ENCODE data around the gene NHLRC1. TPM values are rescaled to one million over a fixed set of nuclear protein-coding genes. Genes with fewer than 3 reads are reported as not detected.
A peak's percentile ranks its signal among the peaks of the same experiment; 100 is the strongest.

The NHLRC1 gene
- total and polyA plus RNA-seq, 2 of the 13 experiments (the other 11 are each of a cell fraction or from before 2014, with no cell fraction given) = 0.04 to 0.11 TPM

DNA sequence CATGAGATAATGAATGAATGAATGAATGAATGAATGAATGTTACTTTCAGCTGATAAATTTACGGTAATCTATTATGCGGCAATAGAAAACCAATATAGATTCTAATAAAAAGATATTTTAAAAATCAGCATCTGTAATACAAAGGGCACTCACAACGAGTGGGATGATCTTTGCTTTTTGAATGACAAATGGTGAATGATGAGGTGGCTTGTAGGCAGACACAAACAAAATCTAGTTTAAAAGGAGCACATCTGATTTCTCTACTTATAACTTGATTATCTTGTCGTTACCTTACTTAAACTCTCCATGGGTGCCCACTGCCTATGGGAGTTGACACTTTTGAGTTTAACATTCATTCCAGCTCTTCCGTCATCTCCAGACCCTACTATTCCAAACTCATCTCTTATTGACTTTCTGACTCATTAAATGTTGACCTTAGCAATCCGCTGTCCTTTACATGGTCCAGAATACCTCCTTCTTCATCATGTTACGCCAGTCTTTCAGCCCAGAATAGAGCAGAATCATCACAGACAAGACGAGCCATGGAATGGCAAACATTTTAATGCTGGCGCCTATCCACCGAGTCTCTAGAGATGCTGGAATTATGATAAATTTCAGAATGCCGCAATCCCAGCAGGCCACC, 41.3 kb downstream of the NHLRC1 start (continued):
- TF ChIP-seq, protein P1, sequence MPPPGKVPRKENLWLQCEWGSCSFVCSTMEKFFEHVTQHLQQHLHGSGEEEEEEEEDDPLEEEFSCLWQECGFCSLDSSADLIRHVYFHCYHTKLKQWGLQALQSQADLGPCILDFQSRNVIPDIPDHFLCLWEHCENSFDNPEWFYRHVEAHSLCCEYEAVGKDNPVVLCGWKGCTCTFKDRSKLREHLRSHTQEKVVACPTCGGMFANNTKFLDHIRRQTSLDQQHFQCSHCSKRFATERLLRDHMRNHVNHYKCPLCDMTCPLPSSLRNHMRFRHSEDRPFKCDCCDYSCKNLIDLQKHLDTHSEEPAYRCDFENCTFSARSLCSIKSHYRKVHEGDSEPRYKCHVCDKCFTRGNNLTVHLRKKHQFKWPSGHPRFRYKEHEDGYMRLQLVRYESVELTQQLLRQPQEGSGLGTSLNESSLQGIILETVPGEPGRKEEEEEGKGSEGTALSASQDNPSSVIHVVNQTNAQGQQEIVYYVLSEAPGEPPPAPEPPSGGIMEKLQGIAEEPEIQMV (CRISPR knock-in tag; IDR thresholded peaks at IDR 0.05; ENCODE audit: low read depth) = no peak
- TF ChIP-seq JUND (CRISPR knock-in tag; IDR thresholded peaks at IDR 0.05) = peak; percentile 88
- TF ChIP-seq ZNF24 (IDR thresholded peaks at IDR 0.05) = peak; percentile 87
- TF ChIP-seq ZNF224 (CRISPR knock-in tag; IDR thresholded peaks at IDR 0.05) = no peak
- TF ChIP-seq, protein P2, sequence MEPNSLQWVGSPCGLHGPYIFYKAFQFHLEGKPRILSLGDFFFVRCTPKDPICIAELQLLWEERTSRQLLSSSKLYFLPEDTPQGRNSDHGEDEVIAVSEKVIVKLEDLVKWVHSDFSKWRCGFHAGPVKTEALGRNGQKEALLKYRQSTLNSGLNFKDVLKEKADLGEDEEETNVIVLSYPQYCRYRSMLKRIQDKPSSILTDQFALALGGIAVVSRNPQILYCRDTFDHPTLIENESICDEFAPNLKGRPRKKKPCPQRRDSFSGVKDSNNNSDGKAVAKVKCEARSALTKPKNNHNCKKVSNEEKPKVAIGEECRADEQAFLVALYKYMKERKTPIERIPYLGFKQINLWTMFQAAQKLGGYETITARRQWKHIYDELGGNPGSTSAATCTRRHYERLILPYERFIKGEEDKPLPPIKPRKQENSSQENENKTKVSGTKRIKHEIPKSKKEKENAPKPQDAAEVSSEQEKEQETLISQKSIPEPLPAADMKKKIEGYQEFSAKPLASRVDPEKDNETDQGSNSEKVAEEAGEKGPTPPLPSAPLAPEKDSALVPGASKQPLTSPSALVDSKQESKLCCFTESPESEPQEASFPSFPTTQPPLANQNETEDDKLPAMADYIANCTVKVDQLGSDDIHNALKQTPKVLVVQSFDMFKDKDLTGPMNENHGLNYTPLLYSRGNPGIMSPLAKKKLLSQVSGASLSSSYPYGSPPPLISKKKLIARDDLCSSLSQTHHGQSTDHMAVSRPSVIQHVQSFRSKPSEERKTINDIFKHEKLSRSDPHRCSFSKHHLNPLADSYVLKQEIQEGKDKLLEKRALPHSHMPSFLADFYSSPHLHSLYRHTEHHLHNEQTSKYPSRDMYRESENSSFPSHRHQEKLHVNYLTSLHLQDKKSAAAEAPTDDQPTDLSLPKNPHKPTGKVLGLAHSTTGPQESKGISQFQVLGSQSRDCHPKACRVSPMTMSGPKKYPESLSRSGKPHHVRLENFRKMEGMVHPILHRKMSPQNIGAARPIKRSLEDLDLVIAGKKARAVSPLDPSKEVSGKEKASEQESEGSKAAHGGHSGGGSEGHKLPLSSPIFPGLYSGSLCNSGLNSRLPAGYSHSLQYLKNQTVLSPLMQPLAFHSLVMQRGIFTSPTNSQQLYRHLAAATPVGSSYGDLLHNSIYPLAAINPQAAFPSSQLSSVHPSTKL (CRISPR knock-in tag; IDR thresholded peaks at IDR 0.05) = peak; percentile 91
- TF ChIP-seq RXRB (CRISPR knock-in tag; IDR thresholded peaks at IDR 0.05; ENCODE audit: borderline replicate concordance) = peak; percentile 66; the same call in 1 of the 2 replicates
- peak; percentile 70; the same call in 1 of the 2 replicates for TF ChIP-seq NAIF1 (CRISPR knock-in tag; IDR thresholded peaks at IDR 0.05; ENCODE audit: borderline replicate concordance)
- TF ChIP-seq ZNF30 (CRISPR knock-in tag; IDR thresholded peaks at IDR 0.05) = no peak
- TF ChIP-seq PLRG1 (conservative IDR thresholded peaks at IDR 0.05) = no peak
- TF ChIP-seq, protein P3, sequence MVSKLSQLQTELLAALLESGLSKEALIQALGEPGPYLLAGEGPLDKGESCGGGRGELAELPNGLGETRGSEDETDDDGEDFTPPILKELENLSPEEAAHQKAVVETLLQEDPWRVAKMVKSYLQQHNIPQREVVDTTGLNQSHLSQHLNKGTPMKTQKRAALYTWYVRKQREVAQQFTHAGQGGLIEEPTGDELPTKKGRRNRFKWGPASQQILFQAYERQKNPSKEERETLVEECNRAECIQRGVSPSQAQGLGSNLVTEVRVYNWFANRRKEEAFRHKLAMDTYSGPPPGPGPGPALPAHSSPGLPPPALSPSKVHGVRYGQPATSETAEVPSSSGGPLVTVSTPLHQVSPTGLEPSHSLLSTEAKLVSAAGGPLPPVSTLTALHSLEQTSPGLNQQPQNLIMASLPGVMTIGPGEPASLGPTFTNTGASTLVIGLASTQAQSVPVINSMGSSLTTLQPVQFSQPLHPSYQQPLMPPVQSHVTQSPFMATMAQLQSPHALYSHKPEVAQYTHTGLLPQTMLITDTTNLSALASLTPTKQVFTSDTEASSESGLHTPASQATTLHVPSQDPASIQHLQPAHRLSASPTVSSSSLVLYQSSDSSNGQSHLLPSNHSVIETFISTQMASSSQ (IDR thresholded peaks at IDR 0.05; ENCODE audit: low read depth) = no peak
- TF ChIP-seq, protein P3 (CRISPR knock-in tag; IDR thresholded peaks at IDR 0.05; ENCODE audit: borderline replicate concordance) = no peak
- no peak for TF ChIP-seq NFATC3 (CRISPR knock-in tag; IDR thresholded peaks at IDR 0.05)
- no peak for TF ChIP-seq E2F1 (CRISPR knock-in tag; IDR thresholded peaks at IDR 0.05)
- TF ChIP-seq ZSCAN31 (CRISPR knock-in tag; IDR thresholded peaks at IDR 0.05; ENCODE audit: low read depth) = no peak
- TF ChIP-seq ISX (CRISPR knock-in tag; conservative IDR thresholded peaks at IDR 0.05) = 0 out of 2 replicates have a peak, but pooled peaks have one; percentile 36
- no peak for TF ChIP-seq ZMYM2 (CRISPR knock-in tag; IDR thresholded peaks at IDR 0.05)
- no peak for TF ChIP-seq ZNF577 (CRISPR knock-in tag; IDR thresholded peaks at IDR 0.05; ENCODE audit: borderline replicate concordance, low read depth)
- 0 out of 2 replicates have a peak, but pooled peaks have one; percentile 25 for TF ChIP-seq ZNF614 (CRISPR knock-in tag; IDR thresholded peaks at IDR 0.05; ENCODE audit: borderline replicate concordance)
- TF ChIP-seq ZNF580 (CRISPR knock-in tag; IDR thresholded peaks at IDR 0.05; ENCODE audit: borderline replicate concordance, low read depth) = no peak
